HEK293 (cell line): Measurements from ENCODE around the gene HLA-A.

Experiments used
- BCL11A ChIP-seq: fragments of 450-650 bp; formaldehyde crosslinking; IDR thresholded peaks from 2 replicates; pipeline ENCODE4 v1.5.1; 2016; ENCODE audit warnings: low read depth, missing biosample characterization, missing genetic modification characterization
- ZNF121 ChIP-seq: fragments of 450-650 bp; formaldehyde crosslinking; IDR thresholded peaks from 2 replicates; pipeline ENCODE4 v1.5.1; 2016; ENCODE audit warnings: missing biosample characterization, missing genetic modification characterization
- ZNF362 ChIP-seq: fragments of 450-650 bp; formaldehyde crosslinking; IDR thresholded peaks from 2 replicates; pipeline ENCODE4 v1.5.1; 2016; ENCODE audit warnings: missing biosample characterization, missing genetic modification characterization
- ZNF654 ChIP-seq: fragments of 450-650 bp; formaldehyde crosslinking; IDR thresholded peaks from 2 replicates; pipeline ENCODE4 v1.5.1; 2016; ENCODE audit warnings: low read depth, missing biosample characterization, missing genetic modification characterization

- no peak for TF ChIP-seq BCL11A (tag by site-specific recombination)
- TF ChIP-seq ZNF362 (tag by site-specific recombination), result no peak
- no peak for TF ChIP-seq ZNF654
- no peak for TF ChIP-seq ZNF121 (tag by site-specific recombination)
These were observed 3.4 kb upstream of the HLA-A start for GRCh38 chr6:29938746-29939508.
